ENCODE measurements around the gene ANKMY2.
A peak's percentile ranks its signal among the peaks of the same experiment; 100 is the strongest.
"Not testable (repeated sequence)": the region's sequence is repeated elsewhere in the genome, so short reads cannot be mapped to it uniquely, and the experiment has no call there.

Gene ANKMY2

GRCh38 chr7:16659854-16660497, 14.4 kb upstream of the ANKMY2 start:
- not testable (repeated sequence) for DNase-seq (ENCODE audit: low read depth in 3 of 3)

DNA sequence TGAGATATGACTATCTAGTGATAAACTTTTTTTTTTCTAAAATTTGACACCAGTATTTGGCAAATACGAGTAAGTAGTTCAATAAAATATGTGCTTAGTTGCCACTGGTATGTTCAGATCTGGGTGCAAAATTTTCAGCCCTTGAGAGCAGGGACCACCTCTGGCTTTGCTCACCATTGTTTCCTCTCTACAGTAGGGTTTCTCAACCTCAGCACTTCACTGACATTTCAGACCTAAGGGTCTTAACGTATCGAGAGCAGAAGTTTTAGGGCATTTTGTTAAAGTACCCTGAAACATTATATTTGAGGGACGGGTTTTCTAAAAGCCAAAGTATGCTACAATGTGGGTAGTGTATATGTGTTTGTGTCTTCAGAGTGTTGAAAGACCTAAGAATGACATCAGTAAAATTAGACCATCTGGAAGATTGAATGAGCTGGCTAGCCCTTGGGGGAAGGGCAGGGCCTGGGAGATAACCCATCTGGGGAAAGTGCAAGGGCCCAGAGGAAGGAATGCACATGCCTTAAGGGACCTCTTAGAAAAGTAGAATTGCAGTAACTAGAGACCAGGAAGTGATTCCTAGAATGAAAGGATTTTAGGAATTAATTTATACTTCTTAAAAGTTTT, 12.2 kb upstream of the ANKMY2 start:
- no peak for DNase-seq (ENCODE audit: low read depth in 3 of 3)

DNA sequence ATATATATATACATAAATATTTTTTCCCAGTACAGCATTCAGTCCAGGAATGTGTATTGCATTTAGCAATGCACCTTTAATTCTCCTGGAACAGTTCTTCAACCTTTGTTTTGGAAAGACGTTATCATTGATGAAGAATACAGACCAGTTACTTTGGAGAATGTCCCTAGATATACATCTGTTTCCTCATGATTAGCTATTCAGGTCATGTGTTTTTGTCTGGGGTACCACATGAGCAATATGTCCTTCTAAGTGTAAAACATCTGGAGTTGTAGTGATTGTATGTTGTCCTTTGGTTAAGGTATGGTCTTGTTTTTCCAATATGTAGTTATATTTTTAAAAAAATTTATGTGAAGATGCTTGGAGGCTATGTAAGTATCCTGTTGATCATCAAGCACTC, 10.6 kb upstream of the ANKMY2 start:
- no peak for DNase-seq (ENCODE audit: low read depth in 3 of 3)

- DNase-seq (ENCODE audit: low read depth in 3 of 3): no peak
Measured at GRCh38 chr7:16655394-16655793, 9.8 kb upstream of the ANKMY2 start.

DNA sequence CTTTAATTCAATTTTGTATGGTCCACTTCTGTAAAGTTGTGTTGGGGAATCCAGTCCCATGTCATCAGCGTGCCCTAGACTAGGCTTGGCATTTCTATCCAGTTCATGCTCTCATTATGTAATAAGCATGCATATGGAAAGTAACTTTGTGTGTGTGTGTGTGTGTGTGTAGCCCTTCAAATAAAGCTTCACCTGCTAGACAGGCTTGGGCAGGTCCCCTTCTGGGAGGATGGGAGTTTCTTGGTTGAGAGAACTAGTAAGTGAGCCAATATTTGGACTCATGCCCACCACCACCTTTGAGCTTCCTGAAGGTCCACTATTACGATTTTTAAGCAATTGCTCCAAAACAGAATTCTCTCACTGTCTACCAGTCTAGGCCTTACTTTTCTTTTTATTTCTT, 7.3 kb upstream of the ANKMY2 start:
- no peak for DNase-seq (ENCODE audit: low read depth in 3 of 3)

GRCh38 chr7:16652240-16652583, 6.7 kb upstream of the ANKMY2 start:
- DNase-seq (ENCODE audit: low read depth in 3 of 3): no peak

DNA sequence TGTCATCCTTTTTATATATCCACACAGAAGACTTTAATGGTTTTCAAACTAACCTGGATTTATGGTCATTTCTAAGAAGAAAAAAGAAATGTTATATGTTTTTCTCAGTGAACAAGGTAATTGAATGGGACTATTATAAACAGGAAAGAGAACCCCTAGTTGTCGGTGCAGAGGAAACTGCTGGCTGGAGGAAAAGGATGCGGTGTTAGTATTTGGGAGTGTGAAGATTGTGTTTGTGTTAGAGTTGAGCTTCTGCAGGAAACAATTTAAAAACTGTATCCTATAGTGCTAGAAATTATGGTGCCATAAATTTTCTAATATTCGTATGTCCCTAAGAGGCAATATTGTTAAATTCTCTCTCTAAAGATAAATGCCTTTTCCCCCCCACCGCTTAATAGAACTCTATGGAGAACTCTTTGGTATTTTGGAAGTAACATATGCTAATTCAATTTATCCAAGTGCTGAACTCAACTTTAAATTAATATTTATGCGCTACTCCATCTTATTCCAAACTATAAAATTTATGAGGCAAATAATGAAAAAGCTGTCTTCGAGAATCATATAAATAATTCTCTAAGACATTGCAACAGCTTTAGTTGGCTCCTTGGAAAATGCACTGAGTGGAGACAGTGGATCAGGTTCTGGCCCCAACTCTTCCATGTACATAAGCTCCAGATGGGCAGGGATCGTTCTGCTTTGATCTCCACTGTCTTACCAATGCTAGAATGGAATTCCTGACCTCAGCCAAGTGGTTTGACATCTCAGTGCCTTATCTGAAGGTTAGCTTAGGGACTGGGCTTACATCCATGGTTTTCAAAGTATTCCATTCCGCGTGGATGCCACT, 6.1 kb upstream of the ANKMY2 start:
- no peak for DNase-seq (ENCODE audit: low read depth in 3 of 3)

DNA sequence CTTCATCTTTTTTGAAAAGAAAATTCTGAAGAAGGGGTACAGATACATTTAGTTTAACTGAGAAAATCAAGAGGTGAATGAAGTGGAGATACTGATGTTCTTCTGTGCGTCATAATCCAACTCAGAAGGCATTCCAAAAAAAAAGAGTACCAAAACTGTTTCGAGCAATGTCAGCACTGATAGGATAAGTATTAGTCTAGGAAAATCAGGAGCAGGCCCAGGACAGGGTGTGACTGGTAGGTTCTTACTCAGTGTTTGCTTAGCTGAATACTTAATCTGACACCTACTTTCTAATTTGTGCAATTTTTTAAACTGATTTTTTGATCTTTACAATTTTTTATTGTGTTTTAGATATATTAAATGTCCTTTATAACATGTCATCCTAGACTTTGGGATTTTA, 4.7 kb upstream of the ANKMY2 start:
- no peak for DNase-seq (ENCODE audit: low read depth in 3 of 3)

GRCh38 chr7:16649196-16649595, 3.6 kb upstream of the ANKMY2 start:
- no peak for DNase-seq (ENCODE audit: low read depth in 3 of 3)

- DNase-seq (ENCODE audit: low read depth in 3 of 3): no peak
Measured at GRCh38 chr7:16648551-16648950, 3.0 kb upstream of the ANKMY2 start.

DNA sequence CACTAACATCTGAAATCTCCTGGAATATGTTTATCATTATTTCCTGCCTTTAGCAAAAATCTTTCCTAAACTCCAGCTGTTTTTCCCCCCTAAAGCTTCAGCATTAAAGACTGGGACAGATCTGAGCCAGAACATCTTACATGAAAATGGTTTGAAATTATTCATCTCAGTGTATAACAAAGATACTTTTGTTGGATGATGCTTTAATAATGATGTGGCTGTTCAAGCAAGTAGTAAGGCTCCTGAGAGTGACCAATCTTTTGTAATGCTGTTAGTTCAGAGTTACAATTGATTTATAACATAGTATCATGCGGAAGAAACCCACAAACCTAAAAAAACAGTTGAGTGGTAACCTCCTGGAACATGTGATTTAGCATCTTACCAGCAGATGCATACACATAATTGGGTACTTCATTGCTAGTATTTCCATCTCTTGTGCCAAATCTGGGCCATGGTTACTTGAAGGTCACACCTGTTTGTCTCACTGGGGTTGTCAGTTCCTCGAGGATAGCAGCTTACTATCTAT, 1.9 kb upstream of the ANKMY2 start:
- no peak for DNase-seq (ENCODE audit: low read depth in 3 of 3)

DNA sequence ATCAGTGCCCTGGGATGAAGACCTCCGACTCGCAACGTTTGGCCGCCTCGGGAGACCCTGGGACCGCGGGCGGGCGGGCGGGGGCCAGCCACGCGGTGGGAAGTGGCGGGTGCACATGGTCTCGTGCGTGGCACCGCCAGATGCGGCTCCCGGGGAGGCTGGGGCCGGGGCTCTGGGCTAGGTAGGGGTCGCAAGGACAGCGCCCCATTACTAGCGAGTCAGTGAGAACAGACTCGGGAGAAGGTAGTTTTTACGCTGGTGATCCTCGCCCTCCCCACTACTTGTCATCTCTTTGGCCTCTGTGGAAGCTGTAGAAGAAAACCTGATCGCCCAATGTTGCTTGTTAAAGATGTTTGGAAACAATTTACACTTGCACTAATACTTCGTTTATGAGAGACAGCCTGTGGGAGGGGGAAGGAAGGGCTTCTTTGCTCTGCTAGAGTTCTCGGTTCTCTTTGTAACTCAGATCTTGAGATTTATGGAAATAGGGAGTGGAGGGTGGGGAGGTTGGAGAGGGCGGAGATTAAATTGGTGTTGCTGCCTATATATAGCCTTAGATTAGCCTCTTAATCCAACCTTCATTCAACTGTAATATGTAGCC, 1.0 kb upstream of the ANKMY2 start:
- DNase-seq (ENCODE audit: low read depth in 3 of 3): peak in 1 of 3 experiments; percentile 1

DNA sequence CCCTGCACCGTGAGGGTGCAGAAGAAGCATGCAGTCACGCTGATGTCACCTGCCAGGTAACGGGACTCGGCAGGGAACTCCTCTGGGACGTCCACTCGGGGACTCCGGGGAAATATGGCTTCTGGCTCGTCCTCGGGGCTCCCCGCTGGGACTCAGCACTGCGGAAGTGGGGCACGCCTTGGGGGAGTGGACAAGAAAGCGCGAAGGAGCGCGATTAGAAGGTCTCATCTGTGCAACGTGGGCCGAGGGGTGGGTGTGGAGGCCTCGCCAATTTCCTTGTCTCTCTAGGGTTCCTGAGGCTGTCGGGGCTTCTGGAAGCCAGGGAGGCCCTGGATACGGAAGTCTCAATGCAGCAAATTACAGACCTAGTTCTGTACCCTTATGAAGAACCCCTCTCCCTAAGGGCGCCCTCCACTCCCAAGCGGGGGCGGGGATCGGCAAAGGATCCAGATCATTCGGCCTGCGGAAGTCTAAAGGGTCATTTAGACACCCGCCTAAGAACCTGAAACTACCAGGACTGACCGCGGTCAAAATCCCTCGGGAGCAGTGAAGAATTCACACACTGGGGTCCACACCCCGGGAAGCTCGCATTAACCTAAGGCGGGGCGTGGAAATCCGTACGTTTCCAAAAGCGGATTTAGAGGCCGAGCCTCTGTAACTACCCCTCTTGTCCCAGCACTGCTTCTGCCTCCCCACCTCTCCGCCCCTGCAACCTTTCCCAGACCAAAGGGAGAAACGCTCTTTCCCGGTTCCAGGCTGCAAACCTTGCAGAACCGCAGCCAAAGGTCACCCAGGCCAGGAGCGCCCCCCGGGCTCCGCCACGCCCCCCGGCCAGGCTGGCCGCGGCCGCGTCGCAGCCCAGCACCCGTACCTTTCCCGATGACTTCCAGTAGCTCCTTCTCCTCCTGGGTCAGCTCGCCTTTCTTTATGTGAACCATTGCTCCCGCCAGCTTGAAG, 640 bp downstream of the ANKMY2 start:
- DNase-seq (ENCODE audit: low read depth in 3 of 3): peak; percentile 16 to 52 (median 31)

DNA sequence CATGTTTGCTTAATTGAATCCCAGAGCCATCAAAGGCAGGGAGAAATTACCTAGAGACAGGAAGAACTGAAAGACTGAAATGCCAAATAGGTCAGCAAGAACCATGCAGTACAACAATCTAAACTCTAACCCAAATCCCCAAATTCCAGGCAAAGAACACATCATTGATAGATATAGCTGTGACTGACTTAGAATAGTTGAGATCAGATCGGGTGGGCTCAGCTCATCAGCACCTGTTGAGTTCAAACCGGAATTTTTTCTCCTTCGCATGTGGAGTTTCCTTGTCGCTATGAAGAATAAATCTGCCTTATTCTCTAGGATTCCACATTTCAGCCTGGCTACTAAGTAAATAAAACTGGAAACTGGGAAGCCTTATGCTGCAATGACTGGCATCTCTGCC, 1.4 kb downstream of the ANKMY2 start:
- DNase-seq (ENCODE audit: low read depth in 3 of 3): no peak

DNA sequence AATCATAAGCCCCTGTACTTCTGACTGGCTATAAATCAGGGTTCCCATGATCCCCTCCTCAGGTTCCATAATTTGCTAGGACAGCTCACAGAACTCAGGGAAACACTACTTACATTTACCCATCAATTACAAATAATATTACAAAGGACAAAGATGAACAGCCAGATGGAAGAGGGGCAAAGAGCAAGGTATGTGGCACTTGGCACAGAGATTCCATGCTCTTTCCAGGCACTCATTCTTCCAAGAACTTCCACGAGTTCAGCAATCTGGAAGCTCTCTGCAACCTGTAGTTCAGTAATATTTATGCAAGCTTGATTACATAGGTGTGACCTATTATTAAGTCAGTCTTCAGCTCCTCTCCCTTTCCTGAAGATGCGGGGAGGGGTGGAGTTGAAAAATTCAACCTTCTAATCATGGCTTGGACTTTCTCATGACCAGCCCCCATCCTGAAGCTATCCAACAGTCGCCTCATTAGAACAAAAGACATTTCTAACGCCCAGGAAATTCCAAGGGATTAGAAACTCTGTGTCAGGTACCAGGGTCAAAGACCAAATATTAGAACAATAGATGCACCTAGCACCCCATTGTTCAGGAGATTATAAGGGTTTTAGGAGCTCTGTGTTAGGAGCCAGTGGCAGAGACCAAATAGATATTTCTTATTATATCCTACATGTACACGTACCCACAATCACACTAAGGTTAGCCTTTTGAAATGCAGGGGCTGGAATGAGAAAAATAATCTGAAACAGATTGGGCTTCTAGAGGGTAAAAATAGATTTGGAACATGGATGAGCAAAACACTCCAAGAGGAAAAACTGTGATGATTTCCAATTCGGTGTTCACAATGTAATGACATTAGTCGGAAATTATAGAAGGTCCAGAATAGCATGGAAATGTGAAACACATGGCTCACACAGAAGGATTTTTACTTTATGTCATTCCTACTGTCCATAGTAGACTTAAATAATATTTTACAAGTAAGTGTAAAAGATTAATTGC, 7.0 kb downstream of the ANKMY2 start:
- no peak for DNase-seq (ENCODE audit: low read depth in 3 of 3)

GRCh38 chr7:16637379-16637778, 8.2 kb downstream of the ANKMY2 start:
- DNase-seq (ENCODE audit: low read depth in 3 of 3): no peak

GRCh38 chr7:16636555-16637101, 8.9 kb downstream of the ANKMY2 start:
- DNase-seq (ENCODE audit: low read depth in 3 of 3): no peak

- no peak for DNase-seq (ENCODE audit: low read depth in 3 of 3)
Measured at GRCh38 chr7:16634271-16634738, 11.2 kb downstream of the ANKMY2 start.

DNA sequence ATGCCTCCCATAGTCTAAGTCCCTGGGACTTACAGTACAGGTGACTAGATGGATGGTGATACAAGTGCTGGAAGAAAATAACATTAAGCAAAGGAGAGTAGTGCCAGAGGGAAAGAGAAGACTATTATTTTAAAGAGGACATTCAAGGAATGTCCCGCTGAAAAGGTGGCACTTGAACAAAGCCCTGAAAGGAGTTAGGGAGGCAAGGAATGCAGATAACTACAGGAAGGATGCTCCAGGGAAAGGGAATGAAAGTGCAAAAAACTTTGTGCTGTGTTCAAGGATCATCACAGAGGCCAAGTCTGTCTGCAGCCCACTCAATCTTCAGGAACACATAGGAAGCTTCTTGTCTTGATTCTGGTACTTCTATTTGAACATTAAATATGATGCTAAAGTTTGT, 14.9 kb downstream of the ANKMY2 start:
- no peak for DNase-seq (ENCODE audit: low read depth in 3 of 3)

DNA sequence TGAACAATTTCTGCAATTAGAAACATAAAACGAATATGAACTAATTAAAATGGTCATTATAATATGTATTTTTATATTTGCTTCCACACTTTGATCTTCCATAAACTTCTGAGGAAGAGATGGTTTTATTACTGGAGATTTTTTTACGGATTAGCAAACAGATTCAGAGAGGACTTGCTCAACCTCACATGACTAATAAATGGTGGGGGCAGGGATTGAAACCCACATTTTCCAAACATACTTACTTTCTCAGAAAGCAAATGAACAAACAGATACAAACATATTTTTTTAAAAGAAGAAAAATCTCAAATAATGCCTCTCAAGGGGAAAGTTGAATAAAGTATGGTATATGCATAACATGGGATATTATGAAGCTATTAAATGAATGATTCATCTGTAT, 18.3 kb downstream of the ANKMY2 start:
- DNase-seq (ENCODE audit: low read depth in 3 of 3): no peak
